MCF 10A (cell line): ENCODE results near the gene H2BK1. TPM values are rescaled to one million over a fixed set of nuclear protein-coding genes. Genes with fewer than 3 reads are reported as not detected.

Experiments used
- BruUV-seq: library from RNA; stranded (reverse); fragments of 400-500 nt; replicated peaks from 2 replicates; lab custom pipeline; 2021; lab: Mats Ljungman, UMichigan
- CTCF ChIA-PET: fragments of 300-600 bp; sonication (Branson Sonifier 250); formaldehyde crosslinking; extraction: SDS; loops from one replicate; lab custom pipeline; 2021; ENCODE audit warnings: antibody characterized with exemption, inconsistent platforms; lab: Yijun Ruan, JAX
- POLR2A ChIA-PET: fragments of 300-600, 350-650 bp; sonication (Branson Sonifier 250); formaldehyde crosslinking; extraction: SDS; loops from one replicate; lab custom pipeline; 2020; ENCODE audit warnings: antibody characterized with exemption, inconsistent platforms; lab: Yijun Ruan, JAX
- DNase-seq: peaks from one replicate; pipeline ENCODE4 v3.0.0-alpha.2; 2018; ENCODE audit not compliant: unreplicated experiment
- H3K27ac Mint-ChIP-seq: one replicate; pipeline ENCODE4 v1.8.0; 2022; ENCODE audit warnings: mild to moderate bottlenecking, low read depth, mixed read lengths; ENCODE audit not compliant: unreplicated experiment
- H3K27me3 Mint-ChIP-seq: one replicate; pipeline ENCODE4 v1.8.0; 2022; ENCODE audit warnings: mixed read lengths; ENCODE audit not compliant: insufficient read depth, unreplicated experiment
- H3K36me3 Mint-ChIP-seq: one replicate; pipeline ENCODE4 v1.8.0; 2022; ENCODE audit warnings: mild to moderate bottlenecking, moderate library complexity, mixed read lengths; ENCODE audit not compliant: insufficient read depth, unreplicated experiment
- H3K4me1 Mint-ChIP-seq: one replicate; pipeline ENCODE4 v1.8.0; 2022; ENCODE audit warnings: mixed read lengths; ENCODE audit not compliant: insufficient read depth, unreplicated experiment
- H3K4me3 Mint-ChIP-seq: one replicate; pipeline ENCODE4 v1.8.0; 2022; ENCODE audit warnings: mild to moderate bottlenecking, moderate library complexity, mixed read lengths; ENCODE audit not compliant: unreplicated experiment
- H3K9me3 Mint-ChIP-seq: one replicate; pipeline ENCODE4 v1.8.0; 2022; ENCODE audit warnings: mixed read lengths; ENCODE audit not compliant: unreplicated experiment
- intact Hi-C: fragments of 100-400 bp; cut with micrococcal nuclease; formaldehyde crosslinking; loops from 2 replicates; pipeline ENCODE4 v1.14.1; 2022
- total RNA-seq: library from RNA; stranded (reverse); gene quantifications from 2 replicates; pipeline ENCODE4 v1.2.3, GENCODE V29; 2022
- TF ChIP-seq, protein P1 (sequence below): fragments of 200-600 bp; IDR thresholded peaks from one replicate; pipeline ENCODE4 v1.8.0; 2022; ENCODE audit warnings: antibody characterized with exemption, mild to moderate bottlenecking; ENCODE audit not compliant: unreplicated experiment

H2BK1 gene
- total RNA-seq, 1 experiment from 2014 or later, result not detected

DNA sequence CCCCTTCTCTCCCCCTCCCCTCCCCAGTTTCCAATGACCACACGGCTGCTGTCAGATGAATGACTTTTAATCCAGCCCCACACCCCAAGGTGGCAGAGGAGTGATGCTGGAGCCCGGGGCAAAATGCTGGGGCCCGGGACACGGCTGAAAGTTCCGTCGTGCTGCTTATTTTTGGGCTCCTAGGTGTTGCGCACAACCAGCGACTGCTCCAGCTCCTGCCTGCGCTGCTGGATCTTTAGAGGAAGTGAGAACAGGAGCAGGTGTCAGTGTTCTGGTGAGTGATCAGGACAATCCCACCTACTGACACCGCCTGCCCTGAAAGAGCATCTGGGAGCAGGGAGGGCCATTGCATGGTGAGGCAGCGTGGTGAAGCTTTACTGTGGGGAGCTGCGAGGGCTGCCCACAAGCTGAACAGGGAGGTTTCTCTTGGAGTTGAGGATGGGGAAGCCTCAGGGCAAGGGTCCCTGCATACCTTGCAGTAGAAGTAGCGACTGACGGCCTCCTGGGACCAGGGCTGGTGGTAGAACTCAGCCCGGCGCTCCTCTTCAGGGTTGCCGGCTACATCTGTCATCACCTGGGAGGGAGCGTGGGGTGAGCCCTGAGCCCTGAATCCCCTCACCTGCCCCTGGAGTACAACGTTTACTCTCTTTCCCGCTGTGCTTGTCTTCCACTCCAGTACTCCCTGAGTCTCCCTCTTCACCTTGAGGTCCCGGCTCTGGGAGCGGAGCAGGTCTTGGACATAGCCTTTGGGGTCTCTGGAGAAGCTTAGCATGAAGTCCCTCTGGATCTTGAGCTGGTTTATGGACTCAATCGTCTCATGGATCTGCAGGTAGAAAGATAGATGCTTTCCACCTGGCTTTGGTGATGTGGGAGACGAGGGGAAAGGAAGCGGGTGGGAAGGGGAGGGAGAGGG is 28.9 kb upstream of the H2BK1 start:
- no peak overlapping the region for H3K4me3 Mint-ChIP-seq
- no peaks in the 10 kb centered on the region for H3K9me3 Mint-ChIP-seq
- ChIA-PET POLR2A (interaction anchor here (1.1 kb wide), 1 partner anchor 12 kb away, joined by 3 read pairs; the partner anchor contains the start of gene ABCF2), CTCF (interaction anchor here (0.6 to 1.6 kb wide), 2 partner anchors 115 to 123 kb away, joined by 3 read pairs; no protein-coding TSS in a partner anchor)
- H3K27ac Mint-ChIP-seq, result no peak overlapping the region
- peaks cover 53% of the 10 kb centered on the region for H3K36me3 Mint-ChIP-seq
- H3K27me3 Mint-ChIP-seq, result no peaks in the 10 kb centered on the region
- intact Hi-C loops, result no loop called here
- TF ChIP-seq, protein P1, sequence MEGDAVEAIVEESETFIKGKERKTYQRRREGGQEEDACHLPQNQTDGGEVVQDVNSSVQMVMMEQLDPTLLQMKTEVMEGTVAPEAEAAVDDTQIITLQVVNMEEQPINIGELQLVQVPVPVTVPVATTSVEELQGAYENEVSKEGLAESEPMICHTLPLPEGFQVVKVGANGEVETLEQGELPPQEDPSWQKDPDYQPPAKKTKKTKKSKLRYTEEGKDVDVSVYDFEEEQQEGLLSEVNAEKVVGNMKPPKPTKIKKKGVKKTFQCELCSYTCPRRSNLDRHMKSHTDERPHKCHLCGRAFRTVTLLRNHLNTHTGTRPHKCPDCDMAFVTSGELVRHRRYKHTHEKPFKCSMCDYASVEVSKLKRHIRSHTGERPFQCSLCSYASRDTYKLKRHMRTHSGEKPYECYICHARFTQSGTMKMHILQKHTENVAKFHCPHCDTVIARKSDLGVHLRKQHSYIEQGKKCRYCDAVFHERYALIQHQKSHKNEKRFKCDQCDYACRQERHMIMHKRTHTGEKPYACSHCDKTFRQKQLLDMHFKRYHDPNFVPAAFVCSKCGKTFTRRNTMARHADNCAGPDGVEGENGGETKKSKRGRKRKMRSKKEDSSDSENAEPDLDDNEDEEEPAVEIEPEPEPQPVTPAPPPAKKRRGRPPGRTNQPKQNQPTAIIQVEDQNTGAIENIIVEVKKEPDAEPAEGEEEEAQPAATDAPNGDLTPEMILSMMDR, result no peak
- DNase-seq, result no peak
- BruUV-seq, result no TSS peak
- H3K4me1 Mint-ChIP-seq, result no peaks in the 10 kb centered on the region

DNA sequence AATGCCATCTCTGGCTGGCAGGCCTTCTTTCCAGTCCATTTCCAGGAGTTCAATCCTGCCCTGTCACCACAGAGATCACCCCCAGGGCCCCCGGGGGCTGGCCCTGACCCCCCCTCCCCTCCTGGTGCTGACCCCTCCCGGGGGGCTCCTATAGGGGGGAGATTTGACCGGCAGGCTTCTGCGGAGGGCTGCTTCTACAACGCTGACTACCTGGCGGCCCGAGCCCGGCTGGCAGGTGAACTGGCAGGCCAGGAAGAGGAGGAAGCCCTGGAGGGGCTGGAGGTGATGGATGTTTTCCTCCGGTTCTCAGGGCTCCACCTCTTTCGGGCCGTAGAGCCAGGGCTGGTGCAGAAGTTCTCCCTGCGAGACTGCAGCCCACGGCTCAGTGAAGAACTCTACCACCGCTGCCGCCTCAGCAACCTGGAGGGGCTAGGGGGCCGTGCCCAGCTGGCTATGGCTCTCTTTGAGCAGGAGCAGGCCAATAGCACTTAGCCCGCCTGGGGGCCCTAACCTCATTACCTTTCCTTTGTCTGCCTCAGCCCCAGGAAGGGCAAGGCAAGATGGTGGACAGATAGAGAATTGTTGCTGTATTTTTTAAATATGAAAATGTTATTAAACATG is 28.0 kb upstream of the H2BK1 start:
- H3K4me1 Mint-ChIP-seq, result peaks cover 5% of the 10 kb centered on the region
- H3K4me3 Mint-ChIP-seq, result no peak overlapping the region
- no peaks in the 10 kb centered on the region for H3K9me3 Mint-ChIP-seq
- intact Hi-C loops, result no loop called here
- POLR2A ChIA-PET, result interaction anchor here (1.1 kb wide), 1 partner anchor 11 kb away, joined by 3 read pairs; the partner anchor contains the start of gene ABCF2
- BruUV-seq, result no TSS peak
- TF ChIP-seq, protein P1, result no peak
- peaks cover 54% of the 10 kb centered on the region for H3K36me3 Mint-ChIP-seq
- DNase-seq, result no peak
- no peaks in the 10 kb centered on the region for H3K27me3 Mint-ChIP-seq
- no peak overlapping the region for H3K27ac Mint-ChIP-seq
- CTCF ChIA-PET, result interaction anchor here (1.6 kb wide), 1 partner anchor 114 kb away, joined by 3 read pairs; no protein-coding TSS in a partner anchor

DNA sequence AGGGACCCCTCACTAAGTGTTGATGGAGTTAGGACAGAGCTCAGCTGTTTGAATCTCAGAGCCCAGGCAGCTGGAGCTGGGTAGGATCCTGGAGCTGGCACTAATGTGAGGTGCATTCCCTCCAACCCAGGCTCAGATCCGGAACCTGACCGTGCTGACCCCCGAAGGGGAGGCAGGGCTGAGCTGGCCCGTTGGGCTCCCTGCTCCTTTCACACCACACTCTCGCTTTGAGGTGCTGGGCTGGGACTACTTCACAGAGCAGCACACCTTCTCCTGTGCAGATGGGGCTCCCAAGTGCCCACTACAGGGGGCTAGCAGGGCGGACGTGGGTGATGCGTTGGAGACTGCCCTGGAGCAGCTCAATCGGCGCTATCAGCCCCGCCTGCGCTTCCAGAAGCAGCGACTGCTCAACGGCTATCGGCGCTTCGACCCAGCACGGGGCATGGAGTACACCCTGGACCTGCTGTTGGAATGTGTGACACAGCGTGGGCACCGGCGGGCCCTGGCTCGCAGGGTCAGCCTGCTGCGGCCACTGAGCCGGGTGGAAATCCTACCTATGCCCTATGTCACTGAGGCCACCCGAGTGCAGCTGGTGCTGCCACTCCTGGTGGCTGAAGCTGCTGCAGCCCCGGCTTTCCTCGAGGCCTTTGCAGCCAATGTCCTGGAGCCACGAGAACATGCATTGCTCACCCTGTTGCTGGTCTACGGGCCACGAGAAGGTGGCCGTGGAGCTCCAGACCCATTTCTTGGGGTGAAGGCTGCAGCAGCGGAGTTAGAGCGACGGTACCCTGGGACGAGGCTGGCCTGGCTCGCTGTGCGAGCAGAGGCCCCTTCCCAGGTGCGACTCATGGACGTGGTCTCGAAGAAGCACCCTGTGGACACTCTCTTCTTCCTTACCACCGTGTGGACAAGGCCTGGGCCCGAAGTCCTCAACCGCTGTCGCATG is 27.2 kb upstream of the H2BK1 start:
- Mint-ChIP-seq H3K27ac (no peak overlapping the region), H3K27me3 (no peaks in the 10 kb centered on the region), H3K4me3 (no peak overlapping the region), H3K36me3 (peaks cover 56% of the 10 kb centered on the region), H3K9me3 (no peaks in the 10 kb centered on the region), H3K4me1 (peaks cover 5% of the 10 kb centered on the region)
- intact Hi-C loops, result no loop called here
- DNase-seq, result no peak
- TF ChIP-seq, protein P1, result no peak
- BruUV-seq, result no TSS peak
- POLR2A ChIA-PET, result interaction anchor here (1.0 to 1.1 kb wide), 2 partner anchors 11 to 14 kb away, joined by 3 to 4 read pairs; partner anchors contain the start of gene ABCF2
- CTCF ChIA-PET, result interaction anchor here (0.6 to 1.3 kb wide), 2 partner anchors 78 to 180 kb away, joined by 3 to 4 read pairs; partner anchors contain the start of gene CDK5
